SK-N-MC (cell line): Measurements from ENCODE around the gene SPATA46.

Experiments
- EZH2 ChIP-seq: fragments of 200-600 bp; sonication (generic); IDR thresholded peaks from one replicate; pipeline ENCODE4 v1.6.1; 2017; ENCODE audit warnings: antibody characterized with exemption
- FOXP2 ChIP-seq: optimal IDR thresholded peaks from 2 replicates; pipeline ENCODE3; 2011; ENCODE audit warnings: mild to moderate bottlenecking, moderate library complexity; ENCODE audit not compliant: insufficient read depth; ENCODE audit errors: extremely low read length, control extremely low read depth

- no peak for TF ChIP-seq EZH2
- no peak for TF ChIP-seq FOXP2
These were observed 50.1 kb downstream of the SPATA46 start for GRCh38 chr1:162326559-162326958.
